T-cell (primary cell): ENCODE results near the gene CMTM6. TPM values are rescaled to one million over a fixed set of nuclear protein-coding genes. Genes with fewer than 3 reads are reported as not detected.
A peak's percentile ranks its signal among the peaks of the same experiment; 100 is the strongest.
"Not testable (repeated sequence)": the region's sequence is repeated elsewhere in the genome, so short reads cannot be mapped to it uniquely, and the experiment has no call there.

Experiments
- ATAC-seq, 4 experiments: fragments of 200-7000 bp in 3 of 4; fragments of 150-1000 bp in 1 of 4; cut with Tn5 transposase; replicated peaks in 1 of 4; 1 replicate in 3 of 4; 2 replicates in 1 of 4; pipeline ENCODE4 v1.10.0; 2021; ENCODE audit warnings: moderate library complexity in 3 of 4, mild to moderate bottlenecking in 2 of 4, moderate number of reproducible peaks in 1 of 4
- CTCF ChIA-PET, 2 donors: fragments of 300-600 bp; sonication (Branson Sonifier 250); formaldehyde crosslinking; loops; one replicate each; lab custom pipeline; 2022; ENCODE audit warnings: antibody characterized with exemption in 2 of 2; lab: Charles Lee
- POLR2A ChIA-PET, 2 donors: fragments of 300-600 bp; sonication (Branson Sonifier 250); formaldehyde crosslinking; loops; one replicate each; lab custom pipeline; 2022; ENCODE audit warnings: antibody characterized with exemption in 2 of 2; lab: Charles Lee
- DNase-seq, 35 experiments: peaks; one replicate each; pipeline versions ENCODE4 v3.0.0 to v3.0.0-alpha.2; 2013 to 2023
- H3K27ac ChIP-seq: one replicate; pipeline ENCODE4 v1.5.1; 2013; ENCODE audit warnings: low read length
- H3K27me3 ChIP-seq, 2 experiments: replicated peaks in 1 of 2; 1 replicate in 1 of 2; 2 replicates in 1 of 2; pipeline versions ENCODE4 v1.6.1 to v1.7.0; 2013; ENCODE audit warnings: low read length in 1 of 2, mixed read lengths in 1 of 2; ENCODE audit not compliant: control insufficient read depth in 2 of 2, insufficient read depth in 2 of 2; ENCODE audit errors: extremely low read depth in 1 of 2
- H3K36me3 ChIP-seq, 2 donors: 1 replicate in 1 of 2; 2 replicates in 1 of 2; pipeline versions ENCODE4 v1.6.1 to v1.7.0; 2013; ENCODE audit warnings: low read length in 1 of 2; ENCODE audit not compliant: control insufficient read depth in 2 of 2, insufficient read depth in 1 of 2; ENCODE audit errors: extremely low read depth in 1 of 2
- H3K4me1 ChIP-seq, 2 experiments: 1 replicate in 1 of 2; 2 replicates in 1 of 2; pipeline versions ENCODE4 v1.6.1 to v1.7.0; 2013; ENCODE audit warnings: low read length in 2 of 2, mixed read lengths in 1 of 2; ENCODE audit not compliant: insufficient read depth in 2 of 2, control insufficient read depth in 1 of 2; ENCODE audit errors: extremely low read depth in 1 of 2
- H3K4me3 ChIP-seq, 2 donors: 1 replicate in 1 of 2; 2 replicates in 1 of 2; pipeline versions ENCODE4 v1.5.1 to v1.7.0; 2013; ENCODE audit warnings: mild to moderate bottlenecking in 2 of 2, low read length in 1 of 2, moderate library complexity in 1 of 2; ENCODE audit not compliant: control insufficient read depth in 1 of 2; ENCODE audit errors: extremely low read depth in 1 of 2
- H3K9me3 ChIP-seq: 2 replicates; pipeline ENCODE4 v1.7.0; 2013
- H3K27ac Mint-ChIP-seq, 2 donors: one replicate each; pipeline ENCODE4 v1.8.0; 2020 to 2021; ENCODE audit warnings: mild to moderate bottlenecking in 2 of 2, mixed read lengths in 2 of 2
- H3K27me3 Mint-ChIP-seq, 2 donors: one replicate each; pipeline ENCODE4 v1.8.0; 2021 to 2022; ENCODE audit warnings: mixed read lengths in 2 of 2
- H3K36me3 Mint-ChIP-seq: one replicate; pipeline ENCODE4 v1.8.0; 2021; ENCODE audit warnings: mixed read lengths
- H3K4me1 Mint-ChIP-seq, 3 donors: one replicate each; pipeline ENCODE4 v1.8.0; 2020 to 2022; ENCODE audit warnings: mixed read lengths in 3 of 3, mild to moderate bottlenecking in 1 of 3
- H3K4me3 Mint-ChIP-seq, 3 donors: one replicate each; pipeline ENCODE4 v1.8.0; 2020 to 2022; ENCODE audit warnings: mild to moderate bottlenecking in 3 of 3, mixed read lengths in 3 of 3, moderate library complexity in 3 of 3
- H3K9me3 Mint-ChIP-seq, 3 donors: one replicate each; pipeline ENCODE4 v1.8.0; 2020 to 2022; ENCODE audit warnings: mixed read lengths in 3 of 3
- WGBS: methylation state at CpG from one replicate; pipeline ENCODE4 v1.1.5; 2013; ENCODE audit warnings: missing lambda C conversion rate; ENCODE audit not compliant: insufficient coverage; 5-methylcytosine and 5-hydroxymethylcytosine counted together
- total RNA-seq, 35 experiments: library from RNA in 6 of 35; stranded (reverse) in 6 of 35; fragments of 120-200 nt in 1 of 35; gene quantifications; one replicate each; pipeline versions ENCODE4 v1.2.1 to v1.2.4 and lab custom pipeline; 2013 to 2026

CMTM6 gene
- total RNA-seq, 5 donors from 2014 or later (not counting 1 experiment from before 2014, with no cell fraction given): 34.8 to 47.6 (median 40.4) TPM

- no CpG with 5 or more reads among the region's 5 CpGs for WGBS
- H3K9me3 Mint-ChIP-seq, H3K9me3 ChIP-seq, H3K36me3 ChIP-seq, H3K27me3 ChIP-seq, H3K27ac ChIP-seq, POLR2A ChIA-PET, H3K4me3 Mint-ChIP-seq, H3K4me3 ChIP-seq, H3K27ac Mint-ChIP-seq, DNase-seq, H3K4me1 ChIP-seq, ATAC-seq, H3K27me3 Mint-ChIP-seq: not testable (repeated sequence)
- Mint-ChIP-seq H3K36me3 (peaks cover 19% of the 10 kb centered on the region), H3K4me1 (peaks cover 5 to 10% (median 7%) of the 10 kb centered on the region in 3 donors)
- CTCF ChIA-PET: interaction anchor here in 1 of 2 donors (0.5 kb wide), 1 partner anchor 143 kb away, joined by 6 read pairs; no protein-coding TSS in a partner anchor
Measured at GRCh38 chr3:32518921-32519320, 16.3 kb upstream of the CMTM6 start.

- POLR2A ChIA-PET: interaction anchor here in 1 of 2 donors (0.6 kb wide), 1 partner anchor 102 kb away, joined by 3 read pairs; no protein-coding TSS in a partner anchor
- H3K4me1 ChIP-seq, H3K9me3 Mint-ChIP-seq, ATAC-seq, H3K36me3 ChIP-seq, H3K27ac ChIP-seq, H3K27me3 ChIP-seq, DNase-seq, H3K4me3 ChIP-seq, CTCF ChIA-PET, H3K9me3 ChIP-seq, H3K27me3 Mint-ChIP-seq: not testable (repeated sequence)
- Mint-ChIP-seq H3K4me3 (peak overlapping the region in 2 of 3 donors; percentile 47 to 65), H3K27ac (peak overlapping the region; percentile 23 to 73), H3K4me1 (peaks cover 5 to 10% (median 7%) of the 10 kb centered on the region in 3 donors), H3K36me3 (peaks cover 16% of the 10 kb centered on the region)
- WGBS: 100% methylated on average over 1 of the region's 9 CpGs
Measured at GRCh38 chr3:32516751-32517150, 14.1 kb upstream of the CMTM6 start.

- ATAC-seq (no peak), DNase-seq (no peak)
- no peak overlapping the region for H3K4me3 ChIP-seq
- CTCF ChIA-PET: interaction anchor here (0.6 to 1.7 kb wide), 4 partner anchors 34 to 329 kb away, joined by 3 to 4 read pairs (median 3); no protein-coding TSS in a partner anchor
- no peaks in the 10 kb centered on the region for H3K9me3 ChIP-seq
- POLR2A ChIA-PET: no interaction called here
- Mint-ChIP-seq H3K4me3 (no peak overlapping the region), H3K27me3 (no peaks in the 10 kb centered on the region), H3K36me3 (peaks cover 3% of the 10 kb centered on the region), H3K9me3 (no peaks in the 10 kb centered on the region), H3K27ac (no peak overlapping the region), H3K4me1 (peaks cover 0 to 2% (median 0%) of the 10 kb centered on the region in 3 donors)
- no peak overlapping the region for H3K27ac ChIP-seq
- H3K27me3 ChIP-seq: no peaks in the 10 kb centered on the region
- H3K36me3 ChIP-seq: no peaks in the 10 kb centered on the region
- WGBS: no CpG with 5 or more reads among the region's 2 CpGs
- no peaks in the 10 kb centered on the region for H3K4me1 ChIP-seq
Measured at GRCh38 chr3:32511005-32511404, 8.4 kb upstream of the CMTM6 start.

- Histone ChIP-seq H3K27me3 (no peaks in the 10 kb centered on the region), H3K27ac (no peak overlapping the region), H3K9me3 (no peaks in the 10 kb centered on the region), H3K4me3 (no peak overlapping the region), H3K4me1 (no peaks in the 10 kb centered on the region), H3K36me3 (no peaks in the 10 kb centered on the region)
- ChIA-PET CTCF (interaction anchor here (0.5 to 1.7 kb wide), 8 partner anchors 14 to 174 kb away, joined by 3 to 11 read pairs (median 3); no protein-coding TSS in a partner anchor), POLR2A (no interaction called here)
- Mint-ChIP-seq H3K4me1 (peaks cover 0 to 2% (median 0%) of the 10 kb centered on the region in 3 donors), H3K27me3 (no peaks in the 10 kb centered on the region), H3K9me3 (no peaks in the 10 kb centered on the region), H3K36me3 (peaks cover 3% of the 10 kb centered on the region), H3K27ac (no peak overlapping the region), H3K4me3 (no peak overlapping the region)
- DNase-seq: peak; percentile 22 to 79 (median 58)
- peak; percentile 84 to 96 (median 88) for ATAC-seq
- no CpG with 5 or more reads among the region's 3 CpGs for WGBS
Measured at GRCh38 chr3:32510075-32510724, 7.5 kb upstream of the CMTM6 start.

- no peaks in the 10 kb centered on the region for H3K4me1 ChIP-seq
- 83% methylated on average over 2 of the region's 7 CpGs for WGBS
- ATAC-seq: no peak
- Mint-ChIP-seq H3K27ac (no peak overlapping the region), H3K9me3 (no peaks in the 10 kb centered on the region), H3K36me3 (no peaks in the 10 kb centered on the region), H3K4me3 (no peak overlapping the region), H3K27me3 (no peaks in the 10 kb centered on the region), H3K4me1 (peaks cover 0 to 2% (median 0%) of the 10 kb centered on the region in 3 donors)
- H3K27me3 ChIP-seq: no peaks in the 10 kb centered on the region
- no peak for DNase-seq
- POLR2A ChIA-PET: no interaction called here
- CTCF ChIA-PET: interaction anchor here in 1 of 2 donors (0.5 to 0.6 kb wide), 2 partner anchors 34 to 385 kb away, joined by 3 to 6 read pairs; no protein-coding TSS in a partner anchor
- no peaks in the 10 kb centered on the region for H3K9me3 ChIP-seq
- H3K4me3 ChIP-seq: no peak overlapping the region
- no peak overlapping the region for H3K27ac ChIP-seq
- H3K36me3 ChIP-seq: no peaks in the 10 kb centered on the region
Measured at GRCh38 chr3:32508711-32509110, 6.1 kb upstream of the CMTM6 start.

- Mint-ChIP-seq H3K4me3 (no peak overlapping the region), H3K27ac (no peak overlapping the region), H3K36me3 (no peaks in the 10 kb centered on the region), H3K27me3 (no peaks in the 10 kb centered on the region), H3K4me1 (peaks cover 9 to 18% (median 15%) of the 10 kb centered on the region in 3 donors), H3K9me3 (no peaks in the 10 kb centered on the region)
- no peaks in the 10 kb centered on the region for H3K27me3 ChIP-seq
- ChIA-PET CTCF (no interaction called here), POLR2A (no interaction called here)
- WGBS: 80% methylated on average over 1 of the region's 4 CpGs
- H3K36me3 ChIP-seq: no peaks in the 10 kb centered on the region
- no peak for DNase-seq
- H3K4me1 ChIP-seq: peaks cover 3 to 6% of the 10 kb centered on the region in 2 experiments
- H3K27ac ChIP-seq: no peak overlapping the region
- H3K9me3 ChIP-seq: no peaks in the 10 kb centered on the region
- no peak for ATAC-seq
- H3K4me3 ChIP-seq: no peak overlapping the region
Measured at GRCh38 chr3:32506466-32506865, 3.8 kb upstream of the CMTM6 start.
